GM12872 (cell line): ENCODE results near the gene ADISSP.

Experiments used
- TF ChIP-seq, protein P1 (sequence below): IDR thresholded peaks from 3 replicates; pipeline ENCODE4 v1.5.1; 2011; ENCODE audit warnings: low read depth, mild to moderate bottlenecking, low read length, moderate library complexity; ENCODE audit not compliant: insufficient read depth

ADISSP gene

GRCh38 chr20:3811467-3812258, 44.1 kb upstream of the ADISSP start:
- TF ChIP-seq, protein P1, sequence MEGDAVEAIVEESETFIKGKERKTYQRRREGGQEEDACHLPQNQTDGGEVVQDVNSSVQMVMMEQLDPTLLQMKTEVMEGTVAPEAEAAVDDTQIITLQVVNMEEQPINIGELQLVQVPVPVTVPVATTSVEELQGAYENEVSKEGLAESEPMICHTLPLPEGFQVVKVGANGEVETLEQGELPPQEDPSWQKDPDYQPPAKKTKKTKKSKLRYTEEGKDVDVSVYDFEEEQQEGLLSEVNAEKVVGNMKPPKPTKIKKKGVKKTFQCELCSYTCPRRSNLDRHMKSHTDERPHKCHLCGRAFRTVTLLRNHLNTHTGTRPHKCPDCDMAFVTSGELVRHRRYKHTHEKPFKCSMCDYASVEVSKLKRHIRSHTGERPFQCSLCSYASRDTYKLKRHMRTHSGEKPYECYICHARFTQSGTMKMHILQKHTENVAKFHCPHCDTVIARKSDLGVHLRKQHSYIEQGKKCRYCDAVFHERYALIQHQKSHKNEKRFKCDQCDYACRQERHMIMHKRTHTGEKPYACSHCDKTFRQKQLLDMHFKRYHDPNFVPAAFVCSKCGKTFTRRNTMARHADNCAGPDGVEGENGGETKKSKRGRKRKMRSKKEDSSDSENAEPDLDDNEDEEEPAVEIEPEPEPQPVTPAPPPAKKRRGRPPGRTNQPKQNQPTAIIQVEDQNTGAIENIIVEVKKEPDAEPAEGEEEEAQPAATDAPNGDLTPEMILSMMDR, result no peak

- TF ChIP-seq, protein P1, result no peak
Measured at GRCh38 chr20:3808544-3808943, 41.0 kb upstream of the ADISSP start.

GRCh38 chr20:3804781-3805180, 37.2 kb upstream of the ADISSP start:
- TF ChIP-seq, protein P1, result no peak

DNA sequence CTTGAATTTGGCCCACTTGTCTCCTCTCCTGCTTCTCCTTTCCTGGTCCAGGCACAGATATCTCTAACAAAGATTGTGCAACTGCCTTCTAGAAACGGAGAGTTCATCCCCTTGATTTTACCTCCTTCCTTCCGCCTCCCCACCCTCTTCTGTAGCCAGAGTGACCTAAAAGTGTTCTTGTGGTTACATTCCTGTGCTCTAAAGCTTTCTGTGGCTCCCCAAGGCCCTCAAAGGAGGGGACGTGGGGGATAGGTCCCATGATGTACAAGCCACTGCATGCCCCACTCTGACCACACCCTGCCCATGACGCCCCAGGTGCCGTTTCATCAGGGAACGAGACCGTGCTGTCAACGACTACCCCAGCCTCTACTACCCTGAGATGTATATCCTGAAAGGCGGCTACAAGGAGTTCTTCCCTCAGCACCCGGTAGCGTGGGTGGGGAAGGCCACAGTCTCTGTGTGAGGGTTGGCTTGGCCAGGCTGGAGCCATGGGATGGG, 36.8 kb upstream of the ADISSP start:
- TF ChIP-seq, protein P1, result no peak

- TF ChIP-seq, protein P1, result no peak
Measured at GRCh38 chr20:3803854-3804253, 36.3 kb upstream of the ADISSP start.

- TF ChIP-seq, protein P1, result no peak
Measured at GRCh38 chr20:3803289-3803688, 35.7 kb upstream of the ADISSP start.

DNA sequence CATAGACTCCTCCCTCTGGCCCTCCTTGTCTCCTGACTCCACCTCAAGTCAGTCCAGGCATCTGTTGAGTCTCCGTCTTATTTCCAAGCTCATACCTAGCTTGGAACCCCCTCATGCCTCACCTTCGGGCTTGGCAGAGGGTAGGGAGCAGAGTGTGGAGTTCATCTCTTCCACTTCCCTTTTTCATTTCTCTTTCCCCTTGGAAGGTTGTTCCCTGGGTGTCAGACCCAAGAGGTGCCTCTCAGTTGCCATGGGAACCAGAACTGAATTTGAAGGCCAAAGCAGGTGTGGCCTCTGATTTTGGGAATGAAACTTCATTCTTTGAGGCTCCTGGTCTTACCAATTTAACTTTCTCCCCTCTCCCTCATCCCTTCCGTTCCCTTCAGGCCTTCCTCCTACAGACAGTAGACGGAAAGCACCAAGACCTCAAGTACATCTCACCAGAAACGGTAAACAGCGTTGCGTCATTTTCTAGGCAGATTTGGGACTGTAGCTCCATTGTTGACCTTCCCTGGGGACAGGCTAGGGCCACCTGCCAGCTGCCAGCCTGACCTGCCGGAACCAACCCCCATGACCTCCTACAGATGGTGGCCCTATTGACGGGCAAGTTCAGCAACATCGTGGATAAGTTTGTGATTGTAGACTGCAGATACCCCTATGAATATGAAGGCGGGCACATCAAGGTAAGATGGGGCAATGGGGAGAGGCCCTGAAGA, 35.1 kb upstream of the ADISSP start:
- TF ChIP-seq, protein P1, result no peak
